ENCODE data around the gene MAPT. TPM values are rescaled to one million over a fixed set of nuclear protein-coding genes. Genes with fewer than 3 reads are reported as not detected.

MAPT gene
- total RNA-seq, 1 donor from 2014 or later: 0.28 TPM

DNA sequence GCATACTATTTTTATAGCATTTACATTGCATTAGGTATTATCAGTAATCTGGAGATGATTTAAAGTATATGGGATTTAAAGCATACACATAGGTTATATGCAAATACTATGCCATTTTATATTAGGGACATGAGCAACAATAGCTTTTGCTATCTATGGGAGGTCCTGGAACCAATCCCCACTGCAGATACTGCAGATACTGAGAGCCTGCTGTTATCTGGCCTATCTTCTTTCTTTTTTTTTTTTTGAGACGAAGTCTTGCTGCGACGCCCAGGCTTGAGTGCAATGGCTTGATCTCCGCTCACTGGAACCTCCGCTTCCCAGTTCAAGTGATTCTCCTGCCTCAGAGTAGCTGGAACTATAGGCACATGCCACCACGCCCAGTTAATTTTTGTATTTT lies 142.1 kb downstream of the MAPT start:
- peaks cover 63% of the 10 kb centered on the region for H3K36me3 Mint-ChIP-seq (ENCODE audit: low read depth, unreplicated experiment)

DNA sequence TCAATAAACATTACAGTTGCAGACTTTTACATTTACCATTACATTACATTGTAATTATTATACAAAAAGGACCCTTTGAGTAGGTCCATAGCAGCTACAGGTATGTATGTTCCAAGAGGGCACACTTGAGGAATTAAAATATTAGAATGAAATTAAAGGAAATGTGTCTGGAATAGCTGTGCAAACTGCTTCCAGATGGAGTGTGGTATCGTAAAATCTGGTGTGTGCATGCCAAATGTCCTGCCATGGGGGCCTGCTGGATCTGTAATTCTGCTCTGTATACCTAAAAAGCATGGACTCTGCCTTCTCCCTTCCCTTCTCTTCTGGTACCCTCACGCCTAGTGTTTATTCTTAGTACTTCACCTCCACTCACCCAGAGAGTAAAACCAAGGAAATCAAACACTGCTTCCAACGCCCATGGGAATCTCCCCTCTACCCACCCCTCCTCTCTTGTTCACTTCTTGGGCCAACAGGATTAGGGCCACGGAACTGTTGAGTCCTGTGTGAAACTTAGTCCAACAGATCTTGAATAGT lies 143.4 kb downstream of the MAPT start:
- Mint-ChIP-seq H3K36me3 (ENCODE audit: low read depth, unreplicated experiment) (peaks cover 58% of the 10 kb centered on the region), H3K27ac (ENCODE audit: unreplicated experiment) (peak overlapping the region; percentile 21), H3K4me3 (ENCODE audit: unreplicated experiment) (peak overlapping the region; percentile 73), H3K27me3 (ENCODE audit: unreplicated experiment) (peaks cover 5% of the 10 kb centered on the region), H3K4me1 (ENCODE audit: unreplicated experiment) (peaks cover 5% of the 10 kb centered on the region), H3K9me3 (ENCODE audit: unreplicated experiment) (no peaks in the 10 kb centered on the region)
- TF ChIP-seq, protein P1, sequence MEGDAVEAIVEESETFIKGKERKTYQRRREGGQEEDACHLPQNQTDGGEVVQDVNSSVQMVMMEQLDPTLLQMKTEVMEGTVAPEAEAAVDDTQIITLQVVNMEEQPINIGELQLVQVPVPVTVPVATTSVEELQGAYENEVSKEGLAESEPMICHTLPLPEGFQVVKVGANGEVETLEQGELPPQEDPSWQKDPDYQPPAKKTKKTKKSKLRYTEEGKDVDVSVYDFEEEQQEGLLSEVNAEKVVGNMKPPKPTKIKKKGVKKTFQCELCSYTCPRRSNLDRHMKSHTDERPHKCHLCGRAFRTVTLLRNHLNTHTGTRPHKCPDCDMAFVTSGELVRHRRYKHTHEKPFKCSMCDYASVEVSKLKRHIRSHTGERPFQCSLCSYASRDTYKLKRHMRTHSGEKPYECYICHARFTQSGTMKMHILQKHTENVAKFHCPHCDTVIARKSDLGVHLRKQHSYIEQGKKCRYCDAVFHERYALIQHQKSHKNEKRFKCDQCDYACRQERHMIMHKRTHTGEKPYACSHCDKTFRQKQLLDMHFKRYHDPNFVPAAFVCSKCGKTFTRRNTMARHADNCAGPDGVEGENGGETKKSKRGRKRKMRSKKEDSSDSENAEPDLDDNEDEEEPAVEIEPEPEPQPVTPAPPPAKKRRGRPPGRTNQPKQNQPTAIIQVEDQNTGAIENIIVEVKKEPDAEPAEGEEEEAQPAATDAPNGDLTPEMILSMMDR (IDR thresholded peaks at IDR 0.05; ENCODE audit: unreplicated experiment): no peak
- no peak for DNase-seq (ENCODE audit: low spot score)

More for the DNA sequence above, 142.1 kb downstream of the MAPT start:
- no peak overlapping the region for H3K4me3 Mint-ChIP-seq (ENCODE audit: unreplicated experiment)
- no peaks in the 10 kb centered on the region for H3K9me3 Mint-ChIP-seq (ENCODE audit: unreplicated experiment)
- TF ChIP-seq, protein P1 (IDR thresholded peaks at IDR 0.05; ENCODE audit: unreplicated experiment): no peak
- DNase-seq (ENCODE audit: low spot score): no peak
- H3K4me1 Mint-ChIP-seq (ENCODE audit: unreplicated experiment): peaks cover 5% of the 10 kb centered on the region
- peaks cover 3% of the 10 kb centered on the region for H3K27me3 Mint-ChIP-seq (ENCODE audit: unreplicated experiment)
- peak overlapping the region; percentile 79 for H3K27ac Mint-ChIP-seq (ENCODE audit: unreplicated experiment)

DNA sequence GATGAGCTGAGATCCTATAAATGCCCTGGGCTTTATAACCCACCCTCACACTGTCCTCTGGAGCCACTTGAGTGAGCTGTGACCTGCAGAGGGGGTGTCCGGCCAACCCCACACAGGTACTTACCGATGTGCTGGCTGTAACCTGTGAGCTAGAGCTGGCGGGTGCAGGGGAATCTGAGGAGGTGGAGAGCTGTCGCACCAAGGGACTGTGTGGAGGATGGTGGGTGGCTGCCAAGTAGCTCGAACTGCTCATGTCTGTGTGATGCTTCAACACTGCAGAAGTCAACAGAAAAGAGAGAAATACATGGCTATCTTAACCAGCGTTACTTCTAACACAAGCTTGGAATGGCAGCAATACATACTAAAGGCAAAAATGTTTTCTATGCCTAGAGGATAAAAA lies 144.1 kb downstream of the MAPT start:
- Mint-ChIP-seq H3K36me3 (ENCODE audit: low read depth, unreplicated experiment) (peaks cover 54% of the 10 kb centered on the region), H3K4me3 (ENCODE audit: unreplicated experiment) (peak overlapping the region; percentile 73), H3K4me1 (ENCODE audit: unreplicated experiment) (peaks cover 10% of the 10 kb centered on the region), H3K9me3 (ENCODE audit: unreplicated experiment) (no peaks in the 10 kb centered on the region), H3K27me3 (ENCODE audit: unreplicated experiment) (peaks cover 8% of the 10 kb centered on the region), H3K27ac (ENCODE audit: unreplicated experiment) (peak overlapping the region; percentile 21)
- no peak for DNase-seq (ENCODE audit: low spot score)
- TF ChIP-seq, protein P1 (IDR thresholded peaks at IDR 0.05; ENCODE audit: unreplicated experiment): no peak

DNA sequence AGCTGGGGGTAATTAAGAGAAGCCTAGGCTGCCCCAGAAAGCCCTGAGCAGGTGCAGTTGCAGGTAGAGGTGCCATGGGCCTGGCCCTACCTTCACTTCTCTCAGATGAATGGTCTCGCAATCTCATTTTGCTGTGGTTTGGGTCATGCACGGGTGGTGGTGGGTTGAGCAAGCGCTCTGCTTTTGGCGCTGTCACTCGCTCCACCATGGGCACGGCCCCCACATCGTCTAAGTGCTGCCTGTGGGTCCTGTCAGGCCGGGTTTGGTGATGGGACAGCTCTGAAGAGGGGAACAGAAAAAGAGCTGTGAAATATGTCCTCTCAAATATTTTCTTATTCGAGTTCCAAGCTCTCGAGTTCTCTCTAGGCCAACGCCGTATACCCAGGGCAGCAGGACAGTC lies 144.6 kb downstream of the MAPT start:
- no peaks in the 10 kb centered on the region for H3K9me3 Mint-ChIP-seq (ENCODE audit: unreplicated experiment)
- H3K4me1 Mint-ChIP-seq (ENCODE audit: unreplicated experiment): peaks cover 15% of the 10 kb centered on the region
- H3K27me3 Mint-ChIP-seq (ENCODE audit: unreplicated experiment): peaks cover 11% of the 10 kb centered on the region
- no peak overlapping the region for H3K27ac Mint-ChIP-seq (ENCODE audit: unreplicated experiment)
- peaks cover 54% of the 10 kb centered on the region for H3K36me3 Mint-ChIP-seq (ENCODE audit: low read depth, unreplicated experiment)
- no peak overlapping the region for H3K4me3 Mint-ChIP-seq (ENCODE audit: unreplicated experiment)
- TF ChIP-seq, protein P1 (IDR thresholded peaks at IDR 0.05; ENCODE audit: unreplicated experiment): no peak
- DNase-seq (ENCODE audit: low spot score): no peak

DNA sequence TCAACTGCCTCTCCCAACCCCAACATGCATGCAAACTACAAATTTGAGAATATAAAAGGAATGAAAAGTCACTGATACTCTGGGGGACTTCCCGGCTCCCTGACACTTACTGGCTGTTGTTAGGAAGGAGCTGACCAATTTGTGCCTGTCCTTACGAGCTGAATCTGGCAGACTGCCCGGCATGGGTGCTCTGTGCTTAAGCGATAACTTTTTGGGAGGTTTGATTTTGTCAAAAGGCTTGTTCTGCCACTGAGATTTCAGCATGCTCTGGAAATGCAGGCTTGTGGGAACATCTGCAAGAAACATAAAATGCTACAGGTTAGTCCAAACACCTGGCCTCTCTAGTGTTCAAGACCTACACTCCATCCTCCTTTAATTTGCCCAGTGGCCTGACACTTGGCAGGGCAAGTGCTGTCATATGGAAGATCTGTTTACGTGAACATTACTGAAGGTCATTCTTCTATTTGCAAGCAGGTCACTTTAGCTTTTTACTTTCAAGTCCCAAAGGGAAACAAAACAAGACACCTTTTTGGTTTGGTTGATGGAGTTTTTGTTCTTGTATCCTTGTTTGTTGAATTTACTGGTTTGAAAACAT lies 145.3 kb downstream of the MAPT start:
- TF ChIP-seq, protein P1 (IDR thresholded peaks at IDR 0.05; ENCODE audit: unreplicated experiment): no peak
- H3K9me3 Mint-ChIP-seq (ENCODE audit: unreplicated experiment): no peaks in the 10 kb centered on the region
- H3K36me3 Mint-ChIP-seq (ENCODE audit: low read depth, unreplicated experiment): peaks cover 54% of the 10 kb centered on the region
- no peak overlapping the region for H3K4me3 Mint-ChIP-seq (ENCODE audit: unreplicated experiment)
- peaks cover 23% of the 10 kb centered on the region for H3K4me1 Mint-ChIP-seq (ENCODE audit: unreplicated experiment)
- no peak for DNase-seq (ENCODE audit: low spot score)
- no peak overlapping the region for H3K27ac Mint-ChIP-seq (ENCODE audit: unreplicated experiment)
- peaks cover 12% of the 10 kb centered on the region for H3K27me3 Mint-ChIP-seq (ENCODE audit: unreplicated experiment)
